DMS53 treated with DMSO at 0.1 percent for 48 hours (cell line): Measurements from ENCODE around the gene CTNND2.
A peak's percentile ranks its signal among the peaks of the same experiment; 100 is the strongest.
"Not testable (repeated sequence)": the region's sequence is repeated elsewhere in the genome, so short reads cannot be mapped to it uniquely, and the experiment has no call there.

Experiments used
- DNase-seq: peaks from one replicate; lab custom pipeline; 2025; ENCODE audit not compliant: unreplicated experiment; lab: John Stamatoyannopoulos, UW

CTNND2 gene

GRCh38 chr5:11684607-11685006 is 219.6 kb downstream of the CTNND2 start:
- no peak for DNase-seq

DNA sequence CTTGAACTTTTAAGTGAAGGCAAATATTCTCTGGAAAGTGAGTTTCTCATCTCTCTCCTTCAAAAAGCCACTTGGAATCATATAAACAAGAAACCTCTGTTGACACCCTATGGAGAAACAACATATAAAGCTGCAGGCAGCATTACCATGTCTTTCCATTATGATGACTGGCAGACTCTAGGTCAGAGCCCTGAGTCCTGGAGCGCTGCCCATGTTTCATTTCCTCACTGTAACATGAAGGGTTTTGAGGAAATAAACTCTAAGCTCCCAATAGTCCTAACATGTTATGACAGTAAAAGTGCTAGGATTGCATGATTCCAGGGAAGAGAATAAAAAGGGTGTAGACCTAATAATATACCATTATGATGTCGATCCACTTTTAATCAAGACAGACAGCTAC is 220.6 kb downstream of the CTNND2 start:
- DNase-seq, result no peak

DNA sequence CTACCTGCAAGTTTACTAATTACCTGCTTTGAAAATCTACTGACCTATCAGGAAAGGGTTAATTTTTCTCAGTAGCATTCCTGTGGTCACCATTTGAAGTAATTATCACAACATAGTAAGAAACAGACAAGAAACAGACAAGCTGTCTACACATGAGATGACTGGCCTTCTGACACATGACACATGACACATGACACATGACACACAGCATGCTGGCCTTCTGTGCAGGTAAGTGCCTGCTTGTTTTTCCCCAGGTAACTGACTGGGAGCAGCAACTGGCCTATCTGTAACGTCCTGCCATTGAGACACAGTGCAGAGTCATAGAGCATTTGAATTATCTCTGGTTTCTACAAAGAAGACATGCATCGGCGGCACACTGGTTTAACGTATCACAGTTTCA is 222.4 kb downstream of the CTNND2 start:
- DNase-seq, result no peak

DNA sequence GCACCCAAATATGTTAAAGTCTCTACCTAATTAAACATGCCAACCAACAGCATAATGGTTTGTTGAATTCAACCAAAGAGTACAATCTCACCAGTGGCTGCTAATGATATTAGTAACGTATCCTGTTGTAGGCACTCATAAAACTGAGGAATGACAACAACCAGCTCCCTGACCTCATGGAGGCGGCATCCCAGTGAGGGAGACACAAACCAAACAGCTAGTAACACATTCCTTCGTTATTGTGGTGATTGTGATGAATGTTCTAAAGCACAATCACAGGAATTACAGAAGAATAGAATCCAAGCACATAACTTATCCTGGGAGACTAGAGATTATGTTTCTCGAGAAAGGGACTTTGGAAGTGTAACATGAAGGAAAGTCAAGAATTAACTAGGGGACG is 224.6 kb downstream of the CTNND2 start:
- DNase-seq, result no peak

DNA sequence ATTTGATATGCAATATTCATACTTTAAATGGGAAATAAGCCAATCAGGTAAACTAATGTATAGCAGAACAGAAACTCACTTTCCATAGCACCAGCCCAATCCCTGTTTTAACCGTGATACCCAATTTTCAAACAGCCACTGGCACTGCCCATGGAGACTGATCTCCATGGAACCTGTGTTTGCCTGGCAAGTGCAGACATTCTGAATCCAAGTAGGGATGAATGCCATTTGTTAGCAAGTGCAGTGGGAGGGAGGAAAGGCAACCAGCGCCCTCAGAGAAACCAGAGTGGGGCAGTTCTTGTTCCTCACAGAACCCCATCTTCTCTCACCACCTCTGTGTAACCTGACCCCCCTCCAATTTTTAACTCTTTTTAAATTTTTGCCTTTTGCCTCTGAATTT is 229.1 kb downstream of the CTNND2 start:
- no peak for DNase-seq

DNA sequence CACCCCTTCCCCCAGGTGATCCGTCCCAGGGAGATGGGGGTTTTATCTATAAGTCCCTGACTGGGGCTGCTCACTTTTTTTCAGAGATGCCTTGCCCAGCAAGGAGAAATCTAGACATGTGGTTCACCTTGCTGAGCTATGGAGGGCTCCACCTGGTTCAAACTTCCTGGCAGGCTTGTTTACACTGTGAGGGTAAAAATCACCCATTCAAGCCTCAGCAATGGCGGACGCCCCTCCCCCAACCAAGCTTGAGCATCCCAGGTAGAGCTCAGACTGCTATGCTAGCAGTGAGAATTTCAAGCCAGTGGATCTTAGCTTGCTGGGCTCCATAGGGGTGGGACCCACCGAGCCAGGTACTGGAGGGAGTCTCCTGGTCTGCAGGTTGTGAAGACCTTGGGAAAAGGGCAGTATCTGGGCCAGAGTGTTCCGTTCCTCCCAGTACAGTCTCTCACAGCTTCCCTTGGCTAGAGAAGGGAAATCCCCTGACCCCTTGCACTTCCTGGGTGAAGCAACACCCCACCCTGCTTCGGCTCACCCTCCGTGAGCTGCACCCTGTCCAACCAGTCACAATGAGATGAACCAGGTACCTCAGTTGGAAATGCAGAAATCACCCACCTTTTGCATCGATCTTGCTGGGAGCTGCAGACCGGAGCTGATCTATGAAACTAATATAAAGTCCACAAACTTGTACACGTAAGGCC is 231.7 kb downstream of the CTNND2 start:
- DNase-seq, result no peak

DNA sequence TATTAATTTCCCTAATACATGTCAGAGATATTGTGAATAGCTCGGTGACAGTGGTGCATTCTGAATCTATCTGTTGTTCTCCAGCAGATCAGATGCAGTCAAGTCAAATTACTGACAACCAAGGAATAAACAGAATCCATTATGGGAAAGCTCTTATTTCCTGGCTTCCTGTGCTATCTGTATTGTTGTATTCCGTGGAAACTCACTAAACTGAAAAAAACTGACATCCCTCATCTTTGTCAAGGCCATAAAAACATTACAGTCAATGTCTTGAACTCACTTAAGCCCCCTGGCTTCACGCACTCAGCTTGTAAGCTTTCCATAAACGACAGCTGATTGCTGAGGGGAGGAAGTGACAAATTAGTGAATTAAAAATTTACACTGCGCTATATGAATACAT is 245.9 kb downstream of the CTNND2 start:
- no peak for DNase-seq

GRCh38 chr5:11656916-11657315 is 247.3 kb downstream of the CTNND2 start:
- no peak for DNase-seq

DNA sequence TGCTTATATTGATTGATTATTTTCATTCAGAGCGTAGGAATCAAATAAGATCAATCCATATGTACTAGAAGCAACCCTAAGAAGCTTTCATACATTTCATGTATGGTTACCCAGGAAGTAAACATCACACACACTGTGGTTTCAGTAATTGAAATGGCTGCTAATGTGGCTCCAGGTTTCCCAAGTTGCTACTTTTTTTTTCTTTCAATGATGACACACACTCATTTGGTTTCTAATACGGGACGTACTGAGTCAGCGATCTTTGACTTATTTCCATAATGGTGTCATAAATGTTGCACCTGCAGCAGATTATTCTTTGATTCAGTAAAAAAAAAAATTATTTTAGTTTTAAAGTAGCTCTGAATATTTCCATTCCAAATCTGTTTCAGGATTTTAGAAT is 248.6 kb downstream of the CTNND2 start:
- DNase-seq, result no peak

GRCh38 chr5:11650936-11651335 is 253.3 kb downstream of the CTNND2 start:
- no peak for DNase-seq

DNA sequence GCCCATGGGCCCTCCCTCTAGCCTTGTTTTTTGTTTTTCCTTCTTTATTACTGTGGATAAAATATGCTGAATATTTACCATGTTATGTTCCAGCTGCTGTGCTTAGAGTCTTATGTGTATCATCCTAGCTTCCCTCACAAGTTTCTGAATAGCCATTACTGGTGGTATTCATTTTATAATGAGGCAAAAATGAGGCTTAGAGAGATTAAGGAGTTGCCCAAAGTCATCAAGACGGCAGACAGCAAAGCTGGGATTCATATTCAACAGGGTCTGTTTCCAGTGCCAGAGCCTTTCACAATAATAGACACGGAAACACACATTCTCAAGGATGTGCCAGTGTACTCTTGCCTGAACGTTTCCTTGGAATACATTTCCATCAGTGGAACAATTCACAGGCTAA is 258.1 kb downstream of the CTNND2 start:
- DNase-seq, result no peak

DNA sequence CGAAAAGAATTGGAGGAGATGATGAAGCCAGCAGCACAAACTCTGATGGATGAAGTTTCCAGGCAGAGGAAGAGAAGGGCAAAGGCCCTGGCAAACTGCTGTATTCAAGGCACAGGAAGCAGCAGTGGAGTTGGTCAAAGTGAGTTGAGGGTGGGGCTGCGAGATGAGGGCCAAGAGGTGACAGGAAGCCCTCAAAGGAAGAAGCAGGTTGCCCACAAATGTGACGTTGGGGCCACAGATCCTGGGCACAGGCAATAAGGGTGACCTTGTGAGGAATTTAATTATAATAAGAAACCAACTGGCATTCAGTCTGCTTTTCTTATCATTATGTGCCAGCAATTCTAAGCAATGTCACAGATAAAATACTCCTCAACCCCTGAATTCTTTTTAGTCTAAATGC is 261.8 kb downstream of the CTNND2 start:
- no peak for DNase-seq

GRCh38 chr5:11640158-11640873 is 263.9 kb downstream of the CTNND2 start:
- DNase-seq, result no peak

GRCh38 chr5:11622785-11623184 is 281.5 kb downstream of the CTNND2 start:
- DNase-seq, result no peak

- DNase-seq, result no peak
These were observed 284.1 kb downstream of the CTNND2 start for GRCh38 chr5:11620172-11620571.

DNA sequence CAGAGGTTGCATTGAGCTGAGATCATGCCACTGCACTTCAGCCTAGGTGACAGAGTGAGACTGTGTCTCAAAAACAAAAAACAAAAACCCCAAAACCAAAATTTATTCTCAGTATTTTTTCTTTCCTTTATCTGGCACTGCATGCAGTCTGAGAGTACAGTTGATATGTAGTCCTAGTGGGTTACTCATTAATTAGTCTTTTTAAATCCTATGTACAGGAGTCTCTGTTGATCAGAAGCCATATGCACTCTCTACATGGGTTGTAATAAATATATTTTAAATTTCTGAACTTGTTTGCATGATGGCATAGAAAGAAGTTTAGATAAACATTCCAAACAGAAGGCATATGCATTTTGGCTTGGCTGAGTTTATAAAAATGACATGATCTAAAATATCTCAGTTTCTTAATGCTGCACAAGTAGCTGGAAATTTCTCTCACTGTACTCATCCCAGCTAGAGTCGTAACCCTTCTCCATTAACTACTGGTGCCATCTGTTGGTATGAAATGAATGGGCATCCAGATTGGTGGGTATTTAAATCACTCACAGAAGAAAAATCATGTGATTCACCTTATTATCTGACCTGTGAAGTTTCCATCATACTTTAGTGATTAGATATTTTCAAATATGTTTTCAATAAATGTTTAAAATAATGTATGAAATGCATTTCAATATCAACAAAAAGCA is 284.8 kb downstream of the CTNND2 start:
- DNase-seq, result peak; percentile 28

- DNase-seq, result no peak
These were observed 287.2 kb downstream of the CTNND2 start for GRCh38 chr5:11617080-11617479.

DNA sequence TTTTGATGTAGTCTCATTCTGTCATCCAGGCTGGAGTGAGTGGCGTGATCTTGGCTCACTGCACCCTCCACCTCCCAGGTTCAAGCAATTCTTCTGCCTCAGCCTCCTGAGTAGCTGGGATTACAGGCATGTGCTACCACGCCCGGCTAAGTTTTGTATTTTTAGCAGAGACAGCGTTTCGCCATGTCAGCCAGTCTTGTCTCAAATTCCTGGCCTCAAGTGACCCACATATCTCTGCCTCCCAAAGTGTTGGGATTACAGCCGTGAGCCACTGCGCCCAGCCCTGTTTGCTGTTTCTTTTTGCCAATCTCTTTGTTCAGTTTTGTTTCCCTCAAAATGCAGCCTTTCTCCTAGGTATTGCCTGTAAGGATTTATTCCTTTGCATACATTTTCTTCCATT is 287.6 kb downstream of the CTNND2 start:
- DNase-seq, result not testable (repeated sequence)

- DNase-seq, result no peak
These were observed 293.2 kb downstream of the CTNND2 start for GRCh38 chr5:11611011-11611410.

GRCh38 chr5:11609570-11610303 is 294.5 kb downstream of the CTNND2 start:
- no peak for DNase-seq

GRCh38 chr5:11608530-11608929 is 295.7 kb downstream of the CTNND2 start:
- no peak for DNase-seq
